ENCODE data around the gene KCNH1. TPM values are rescaled to one million over a fixed set of nuclear protein-coding genes. Genes with fewer than 3 reads are reported as not detected.

Gene KCNH1
- polyA plus RNA-seq, 2 of the 4 experiments (the other 2 are of a cell fraction), result 5.1 to 7.9 TPM

GRCh38 chr1:210781652-210782051, 352.3 kb downstream of the KCNH1 start:
- POLR2A ChIA-PET, result no interaction called here
- DNase-seq (ENCODE audit: low read depth in 1 of 2, low spot score in 1 of 2), result no peak
- no peak for FAIRE-seq
- no peak for ATAC-seq
- CTCF ChIA-PET, result interaction anchor here (1.9 kb wide), 1 partner anchor 352 kb away, joined by 5 read pairs; the partner anchor contains the start of gene KCNH1
- 50% methylated on average over 5 of the region's 5 CpGs for WGBS (ENCODE audit: missing lambda C conversion rate)
- no peak overlapping the region for H3K27ac ChIP-seq
- TF ChIP-seq E2F6 (IDR thresholded peaks at IDR 0.05; ENCODE audit: borderline replicate concordance, low read depth) (no peak), MAZ (IDR thresholded peaks at IDR 0.05; ENCODE audit: borderline replicate concordance, low read depth, low read length) (no peak), TFCP2L1 (CRISPR knock-in tag; IDR thresholded peaks at IDR 0.05) (no peak), ELK1 (IDR thresholded peaks at IDR 0.05; ENCODE audit: low read depth, low read length) (no peak), REST (IDR thresholded peaks at IDR 0.05) (no peak), RAD21 (conservative IDR thresholded peaks at IDR 0.05 in 1 of 2, IDR thresholded peaks at IDR 0.05 in 1 of 2) (no peak)
- TF ChIP-seq, protein P1, sequence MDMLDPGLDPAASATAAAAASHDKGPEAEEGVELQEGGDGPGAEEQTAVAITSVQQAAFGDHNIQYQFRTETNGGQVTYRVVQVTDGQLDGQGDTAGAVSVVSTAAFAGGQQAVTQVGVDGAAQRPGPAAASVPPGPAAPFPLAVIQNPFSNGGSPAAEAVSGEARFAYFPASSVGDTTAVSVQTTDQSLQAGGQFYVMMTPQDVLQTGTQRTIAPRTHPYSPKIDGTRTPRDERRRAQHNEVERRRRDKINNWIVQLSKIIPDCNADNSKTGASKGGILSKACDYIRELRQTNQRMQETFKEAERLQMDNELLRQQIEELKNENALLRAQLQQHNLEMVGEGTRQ (IDR thresholded peaks at IDR 0.05), result no peak
- no peaks in the 10 kb centered on the region for H3K4me1 ChIP-seq
- no peaks in the 10 kb centered on the region for H3K9me3 ChIP-seq
- no peak overlapping the region for H3K4me2 ChIP-seq
- H3K4me3 ChIP-seq, result no peak overlapping the region

GRCh38 chr1:210779269-210779668, 354.7 kb downstream of the KCNH1 start:
- no peak for ATAC-seq
- TF ChIP-seq NPAS2 (CRISPR knock-in tag; IDR thresholded peaks at IDR 0.05; ENCODE audit: borderline replicate concordance), result no peak
- TF ChIP-seq, protein P2, sequence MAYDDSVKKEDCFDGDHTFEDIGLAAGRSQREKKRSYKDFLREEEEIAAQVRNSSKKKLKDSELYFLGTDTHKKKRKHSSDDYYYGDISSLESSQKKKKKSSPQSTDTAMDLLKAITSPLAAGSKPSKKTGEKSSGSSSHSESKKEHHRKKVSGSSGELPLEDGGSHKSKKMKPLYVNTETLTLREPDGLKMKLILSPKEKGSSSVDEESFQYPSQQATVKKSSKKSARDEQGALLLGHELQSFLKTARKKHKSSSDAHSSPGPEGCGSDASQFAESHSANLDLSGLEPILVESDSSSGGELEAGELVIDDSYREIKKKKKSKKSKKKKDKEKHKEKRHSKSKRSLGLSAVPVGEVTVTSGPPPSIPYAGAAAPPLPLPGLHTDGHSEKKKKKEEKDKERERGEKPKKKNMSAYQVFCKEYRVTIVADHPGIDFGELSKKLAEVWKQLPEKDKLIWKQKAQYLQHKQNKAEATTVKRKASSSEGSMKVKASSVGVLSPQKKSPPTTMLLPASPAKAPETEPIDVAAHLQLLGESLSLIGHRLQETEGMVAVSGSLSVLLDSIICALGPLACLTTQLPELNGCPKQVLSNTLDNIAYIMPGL (CRISPR knock-in tag; IDR thresholded peaks at IDR 0.05; ENCODE audit: borderline replicate concordance), result no peak
- no peak for TF ChIP-seq RCOR1 (IDR thresholded peaks at IDR 0.05; ENCODE audit: low read depth, low read length)
- TF ChIP-seq CHD2 (IDR thresholded peaks at IDR 0.05; ENCODE audit: low read length, partially characterized antibody), result no peak
- TF ChIP-seq HOXA7 (CRISPR knock-in tag; IDR thresholded peaks at IDR 0.05), result no peak
- 70% methylated on average over 3 of the region's 3 CpGs for WGBS (ENCODE audit: missing lambda C conversion rate)
- no peak overlapping the region for H3K4me2 ChIP-seq
- H3K9me3 ChIP-seq, result no peaks in the 10 kb centered on the region
- no peak overlapping the region for H3K4me3 ChIP-seq
- FAIRE-seq, result no peak
- no peak overlapping the region for H3K27ac ChIP-seq
- H3K4me1 ChIP-seq, result no peaks in the 10 kb centered on the region
- CTCF ChIA-PET, result interaction anchor here (0.9 kb wide), 1 partner anchor 355 kb away, joined by 4 read pairs; the partner anchor contains the start of gene KCNH1
- POLR2A ChIA-PET, result no interaction called here
- DNase-seq (ENCODE audit: low read depth in 1 of 2, low spot score in 1 of 2), result no peak

DNA sequence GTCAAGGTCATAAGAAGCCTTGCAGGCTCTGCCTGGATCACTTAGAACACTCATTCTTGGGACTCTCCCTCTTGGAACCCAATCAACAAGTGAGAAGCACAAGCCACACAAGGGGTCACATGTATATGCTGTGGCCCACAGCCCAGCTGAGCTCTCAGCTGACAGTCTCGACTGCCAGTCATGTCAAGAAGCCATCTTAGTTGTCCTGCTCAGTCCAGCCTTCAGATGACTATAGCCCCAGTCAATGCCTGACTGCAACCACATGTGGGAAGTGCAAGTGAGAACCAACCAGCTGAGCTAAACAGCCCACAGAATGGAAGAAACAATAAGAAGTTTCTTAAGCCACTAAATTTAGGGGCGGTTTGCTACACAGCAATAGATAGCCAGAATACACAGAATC, 356.0 kb downstream of the KCNH1 start:
- Histone ChIP-seq H3K4me1 (no peaks in the 10 kb centered on the region), H3K9me3 (no peaks in the 10 kb centered on the region), H3K4me3 (no peak overlapping the region), H3K27ac (no peak overlapping the region), H3K4me2 (no peak overlapping the region)
- no peak for DNase-seq (ENCODE audit: low read depth in 1 of 2, low spot score in 1 of 2)
- ATAC-seq, result no peak
- FAIRE-seq, result no peak
- ChIA-PET POLR2A (no interaction called here), CTCF (no interaction called here)
- 62% methylated on average over 2 of the region's 2 CpGs for WGBS (ENCODE audit: missing lambda C conversion rate)
- TF ChIP-seq, protein P3, sequence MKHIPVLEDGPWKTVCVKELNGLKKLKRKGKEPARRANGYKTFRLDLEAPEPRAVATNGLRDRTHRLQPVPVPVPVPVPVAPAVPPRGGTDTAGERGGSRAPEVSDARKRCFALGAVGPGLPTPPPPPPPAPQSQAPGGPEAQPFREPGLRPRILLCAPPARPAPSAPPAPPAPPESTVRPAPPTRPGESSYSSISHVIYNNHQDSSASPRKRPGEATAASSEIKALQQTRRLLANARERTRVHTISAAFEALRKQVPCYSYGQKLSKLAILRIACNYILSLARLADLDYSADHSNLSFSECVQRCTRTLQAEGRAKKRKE (CRISPR knock-in tag; IDR thresholded peaks at IDR 0.05; ENCODE audit: low read depth), result no peak
- TF ChIP-seq ESRRA (IDR thresholded peaks at IDR 0.05; ENCODE audit: borderline replicate concordance, low read length), result no peak
- TF ChIP-seq, protein P2 (CRISPR knock-in tag; IDR thresholded peaks at IDR 0.05; ENCODE audit: borderline replicate concordance), result no peak
- TF ChIP-seq CHD4 (IDR thresholded peaks at IDR 0.05; ENCODE audit: borderline replicate concordance), result no peak
- no peak for TF ChIP-seq FOSB (CRISPR knock-in tag; IDR thresholded peaks at IDR 0.05)
- TF ChIP-seq GATA3 (IDR thresholded peaks at IDR 0.05; ENCODE audit: borderline replicate concordance), result no peak
- no peak for TF ChIP-seq HOXB13 (CRISPR knock-in tag; IDR thresholded peaks at IDR 0.05; ENCODE audit: low read depth)
- no peak for TF ChIP-seq HEYL (CRISPR knock-in tag; IDR thresholded peaks at IDR 0.05)

Data from A549 (cell line).